SU-DHL-6 (cell line): Measurements from ENCODE around the gene TMED1.

ENCODE experiments used
- H2AFZ ChIP-seq: fragments of 200-600 bp; sonication (generic); 2 replicates; pipeline ENCODE4 v1.6.1; 2014; ENCODE audit warnings: low read depth, mild to moderate bottlenecking, moderate library complexity, mixed read lengths, antibody characterized with exemption, low read length; ENCODE audit not compliant: severe bottlenecking
- H3F3A ChIP-seq: fragments of 200-600 bp; shearing (Covaris generic); 2 replicates; pipeline ENCODE4 v1.6.0; 2016; ENCODE audit warnings: antibody characterized with exemption, mild to moderate bottlenecking; ENCODE audit not compliant: insufficient read depth
- H3K27ac ChIP-seq: fragments of 200-600 bp; sonication (generic); 2 replicates; pipeline ENCODE4 v1.5.1; 2016; ENCODE audit warnings: low read depth, mild to moderate bottlenecking, low read length, moderate library complexity, mixed read lengths
- H3K27me3 ChIP-seq: fragments of 200-600 bp; sonication (generic), shearing (Covaris generic); 2 replicates; pipeline ENCODE4 v1.6.0; 2014; ENCODE audit warnings: mild to moderate bottlenecking, low read length
- H3K36me3 ChIP-seq: fragments of 200-600 bp; sonication (generic); 2 replicates; pipeline ENCODE4 v1.6.1; 2014; ENCODE audit warnings: mild to moderate bottlenecking, low read length, mixed read lengths
- H3K4me2 ChIP-seq: fragments of 300-600, 200-600 bp; shearing (Covaris generic), sonication (generic); 2 replicates; pipeline ENCODE4 v1.6.0; 2014; ENCODE audit warnings: low read length, low read depth, mild to moderate bottlenecking; ENCODE audit not compliant: poor library complexity, severe bottlenecking
- H3K4me3 ChIP-seq: fragments of 200-600 bp; sonication (generic); 2 replicates; pipeline ENCODE4 v1.5.1; 2014; ENCODE audit warnings: antibody characterized with exemption, low read length, mild to moderate bottlenecking, mixed read lengths; ENCODE audit not compliant: insufficient read depth, poor library complexity, severe bottlenecking
- H3K79me2 ChIP-seq: fragments of 200-600 bp; sonication (generic); 2 replicates; pipeline ENCODE4 v1.6.1; 2014; ENCODE audit warnings: mild to moderate bottlenecking, low read length, moderate library complexity; ENCODE audit not compliant: insufficient read depth
- H3K9ac ChIP-seq: fragments of 200-600 bp; sonication (generic); 2 replicates; pipeline ENCODE4 v1.7.0; 2014; ENCODE audit warnings: mild to moderate bottlenecking, low read length
- H3K9me2 ChIP-seq: fragments of 200-600 bp; sonication (generic); replicated peaks from 2 replicates; pipeline ENCODE4 v1.6.1; 2014; ENCODE audit warnings: low read length; ENCODE audit not compliant: insufficient read depth
- H3K9me3 ChIP-seq: fragments of 200-600 bp; sonication (generic); 2 replicates; pipeline ENCODE4 v1.6.1; 2014; ENCODE audit warnings: low read length, mixed read lengths; ENCODE audit not compliant: insufficient read depth
- H4K20me1 ChIP-seq: fragments of 200-600 bp; sonication (generic); 2 replicates; pipeline ENCODE4 v1.6.1; 2014; ENCODE audit warnings: low read depth, mild to moderate bottlenecking, antibody characterized with exemption, low read length, moderate library complexity, mixed read lengths
- CTCF ChIP-seq: fragments of 200-600 bp; sonication (generic); IDR thresholded peaks from one replicate; pipeline ENCODE4 v1.5.1; 2017; ENCODE audit warnings: antibody characterized with exemption, mild to moderate bottlenecking, low read length, moderate library complexity; ENCODE audit not compliant: insufficient read depth, poor library complexity, severe bottlenecking
- EZH2phosphoT487 ChIP-seq: fragments of 200-600 bp; sonication (generic), shearing (Covaris generic); conservative IDR thresholded peaks from 2 replicates; pipeline ENCODE4 v1.6.1; 2018; ENCODE audit warnings: mild to moderate bottlenecking, antibody characterized with exemption, low read length, moderate library complexity, mixed read lengths

Gene TMED1

GRCh38 chr19:10852941-10853340 lies 16.9 kb upstream of the TMED1 start:
- Histone ChIP-seq H3K9me3 (no peaks in the 10 kb centered on the region), H3K4me3 (no peak overlapping the region), H3K27me3 (no peaks in the 10 kb centered on the region), H3F3A (no peaks in the 10 kb centered on the region), H3K9ac (no peak overlapping the region), H3K9me2 (no peaks in the 10 kb centered on the region), H3K79me2 (no peaks in the 10 kb centered on the region), H3K27ac (no peak overlapping the region), H4K20me1 (no peaks in the 10 kb centered on the region), H3K4me2 (no peak overlapping the region), H3K36me3 (no peaks in the 10 kb centered on the region), H2AFZ (no peak overlapping the region)
- TF ChIP-seq EZH2phosphoT487 (no peak), CTCF (no peak)

- no peaks in the 10 kb centered on the region for H3K9me3 ChIP-seq
- no peaks in the 10 kb centered on the region for H3K9me2 ChIP-seq
Observed at GRCh38 chr19:10852098-10852800, 16.2 kb upstream of the TMED1 start.

GRCh38 chr19:10850631-10851030 lies 14.6 kb upstream of the TMED1 start:
- no peaks in the 10 kb centered on the region for H4K20me1 ChIP-seq
- H3K9ac ChIP-seq = no peak overlapping the region
- no peaks in the 10 kb centered on the region for H3F3A ChIP-seq
- peaks cover 7% of the 10 kb centered on the region; the same call in 1 of the 2 replicates for H3K9me3 ChIP-seq
- H3K27me3 ChIP-seq = no peaks in the 10 kb centered on the region
- H3K4me3 ChIP-seq = no peak overlapping the region
- H3K4me2 ChIP-seq = no peak overlapping the region
- no peak overlapping the region for H3K27ac ChIP-seq
- H2AFZ ChIP-seq = no peak overlapping the region
- no peaks in the 10 kb centered on the region for H3K9me2 ChIP-seq
- H3K79me2 ChIP-seq = no peaks in the 10 kb centered on the region
- TF ChIP-seq CTCF (no peak), EZH2phosphoT487 (no peak)
- no peaks in the 10 kb centered on the region for H3K36me3 ChIP-seq

More at GRCh38 chr19:10852098-10852800, 16.2 kb upstream of the TMED1 start:
- Histone ChIP-seq H3K27ac (no peak overlapping the region), H3K27me3 (no peaks in the 10 kb centered on the region), H2AFZ (no peak overlapping the region), H4K20me1 (no peaks in the 10 kb centered on the region), H3K4me2 (no peak overlapping the region), H3K4me3 (no peak overlapping the region), H3F3A (no peaks in the 10 kb centered on the region), H3K9ac (no peak overlapping the region), H3K36me3 (no peaks in the 10 kb centered on the region), H3K79me2 (no peaks in the 10 kb centered on the region)
- TF ChIP-seq CTCF (no peak), EZH2phosphoT487 (no peak)
